ENCODE measurements around the gene WWOX. TPM values are rescaled to one million over a fixed set of nuclear protein-coding genes. Genes with fewer than 3 reads are reported as not detected.

Gene WWOX
- total RNA-seq, 1 donor from 2014 or later: 12.6 TPM

DNA sequence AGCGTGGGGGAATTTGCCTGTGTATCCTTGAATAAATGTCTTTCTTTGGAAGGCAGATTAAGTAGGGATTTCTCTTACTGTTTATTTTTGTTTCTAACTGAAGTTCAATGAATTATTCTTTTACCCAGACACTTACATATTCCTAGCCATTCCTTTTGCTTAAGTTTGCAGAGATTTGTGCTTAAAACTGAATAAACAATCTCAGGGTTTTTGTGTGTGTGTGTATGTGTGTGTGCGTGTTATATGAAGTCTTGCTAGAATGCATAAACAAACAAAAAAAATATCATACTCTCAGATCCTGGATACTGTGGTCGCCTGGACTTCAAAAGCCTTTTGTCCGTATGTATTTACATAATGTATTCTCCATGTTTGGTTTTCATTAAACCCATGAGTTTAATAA, 828.3 kb downstream of the WWOX start:
- DNase-seq (ENCODE audit: low read depth) (no peak), FAIRE-seq (no peak)
- TF ChIP-seq, protein P1, sequence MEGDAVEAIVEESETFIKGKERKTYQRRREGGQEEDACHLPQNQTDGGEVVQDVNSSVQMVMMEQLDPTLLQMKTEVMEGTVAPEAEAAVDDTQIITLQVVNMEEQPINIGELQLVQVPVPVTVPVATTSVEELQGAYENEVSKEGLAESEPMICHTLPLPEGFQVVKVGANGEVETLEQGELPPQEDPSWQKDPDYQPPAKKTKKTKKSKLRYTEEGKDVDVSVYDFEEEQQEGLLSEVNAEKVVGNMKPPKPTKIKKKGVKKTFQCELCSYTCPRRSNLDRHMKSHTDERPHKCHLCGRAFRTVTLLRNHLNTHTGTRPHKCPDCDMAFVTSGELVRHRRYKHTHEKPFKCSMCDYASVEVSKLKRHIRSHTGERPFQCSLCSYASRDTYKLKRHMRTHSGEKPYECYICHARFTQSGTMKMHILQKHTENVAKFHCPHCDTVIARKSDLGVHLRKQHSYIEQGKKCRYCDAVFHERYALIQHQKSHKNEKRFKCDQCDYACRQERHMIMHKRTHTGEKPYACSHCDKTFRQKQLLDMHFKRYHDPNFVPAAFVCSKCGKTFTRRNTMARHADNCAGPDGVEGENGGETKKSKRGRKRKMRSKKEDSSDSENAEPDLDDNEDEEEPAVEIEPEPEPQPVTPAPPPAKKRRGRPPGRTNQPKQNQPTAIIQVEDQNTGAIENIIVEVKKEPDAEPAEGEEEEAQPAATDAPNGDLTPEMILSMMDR (IDR thresholded peaks at IDR 0.05; ENCODE audit: insufficient read depth, low read length, severe bottlenecking): no peak
- H3K27me3 ChIP-seq (ENCODE audit: control insufficient read depth, insufficient read depth, low read length): no peaks in the 10 kb centered on the region
- no peaks in the 10 kb centered on the region for H3K36me3 ChIP-seq (ENCODE audit: control insufficient read depth, insufficient read depth, low read length)
- H3K4me3 ChIP-seq (ENCODE audit: low read depth, low read length): no peak overlapping the region

DNA sequence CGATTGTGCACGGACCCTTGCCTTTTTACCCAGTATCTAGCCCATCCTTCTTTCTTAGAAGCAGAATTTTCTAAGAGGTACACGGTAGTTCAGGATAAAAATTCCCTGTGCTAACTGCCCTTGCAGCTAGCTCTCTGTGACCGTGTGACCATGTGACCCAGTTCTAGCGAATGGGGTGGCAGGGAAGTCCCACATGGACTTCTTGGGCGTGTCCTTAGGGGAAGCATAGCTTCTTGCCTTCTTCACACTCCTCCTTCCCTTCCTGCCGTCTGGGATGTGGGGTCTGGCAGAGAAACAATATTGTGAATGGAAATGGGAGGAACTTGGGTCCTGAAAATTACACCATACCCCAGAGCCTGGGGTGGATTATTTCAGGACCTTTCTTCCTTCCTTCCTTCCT, 830.4 kb downstream of the WWOX start:
- no peaks in the 10 kb centered on the region for H3K36me3 ChIP-seq (ENCODE audit: control insufficient read depth, insufficient read depth, low read length)
- TF ChIP-seq, protein P1 (IDR thresholded peaks at IDR 0.05; ENCODE audit: insufficient read depth, low read length, severe bottlenecking): no peak
- no peak overlapping the region for H3K4me3 ChIP-seq (ENCODE audit: low read depth, low read length)
- H3K27me3 ChIP-seq (ENCODE audit: control insufficient read depth, insufficient read depth, low read length): no peaks in the 10 kb centered on the region
- DNase-seq (ENCODE audit: low read depth): no peak
- no peak for FAIRE-seq

DNA sequence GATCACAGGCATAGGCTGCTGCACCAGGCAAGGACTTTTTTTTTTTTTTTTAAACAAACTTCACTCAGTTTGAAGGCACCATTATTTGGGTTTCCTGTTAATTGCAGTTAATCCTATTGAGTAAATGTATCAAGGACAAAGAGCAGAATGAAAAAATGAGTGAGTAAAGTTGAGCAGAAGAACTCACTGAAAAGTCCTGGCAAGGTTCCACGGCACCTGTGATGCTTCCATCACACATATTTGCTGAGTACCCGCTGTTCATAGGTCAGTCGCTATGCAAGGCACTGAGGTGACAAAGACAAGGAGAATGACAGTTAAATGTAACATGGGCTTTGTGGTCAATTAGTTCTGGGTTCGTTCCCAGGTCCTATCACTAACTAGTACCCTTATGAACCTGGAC, 831.1 kb downstream of the WWOX start:
- no peak for DNase-seq (ENCODE audit: low read depth)
- no peak overlapping the region for H3K4me3 ChIP-seq (ENCODE audit: low read depth, low read length)
- FAIRE-seq: no peak
- TF ChIP-seq, protein P1 (IDR thresholded peaks at IDR 0.05; ENCODE audit: insufficient read depth, low read length, severe bottlenecking): no peak
- no peaks in the 10 kb centered on the region for H3K36me3 ChIP-seq (ENCODE audit: control insufficient read depth, insufficient read depth, low read length)
- no peaks in the 10 kb centered on the region for H3K27me3 ChIP-seq (ENCODE audit: control insufficient read depth, insufficient read depth, low read length)

DNA sequence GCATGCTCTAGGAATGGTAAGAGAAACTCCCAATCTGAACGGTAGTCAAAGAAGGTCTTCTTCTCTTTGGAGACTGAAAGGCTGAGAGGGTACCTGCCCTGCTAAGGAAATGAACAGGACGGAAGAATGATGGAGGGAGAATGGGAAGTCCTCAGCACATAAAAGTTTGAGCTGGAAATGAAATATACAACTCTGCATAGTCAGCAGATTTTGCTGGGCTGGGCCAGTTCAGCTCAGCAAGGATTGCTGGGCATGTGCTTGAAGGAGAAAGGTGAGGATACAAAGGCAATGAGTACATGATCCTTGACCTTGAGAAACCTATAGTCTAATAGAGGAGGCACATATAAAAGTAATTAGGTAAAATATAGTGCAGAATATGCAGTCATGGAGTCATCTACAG, 831.8 kb downstream of the WWOX start:
- DNase-seq (ENCODE audit: low read depth): no peak
- TF ChIP-seq, protein P1 (IDR thresholded peaks at IDR 0.05; ENCODE audit: insufficient read depth, low read length, severe bottlenecking): no peak
- no peak for FAIRE-seq

DNA sequence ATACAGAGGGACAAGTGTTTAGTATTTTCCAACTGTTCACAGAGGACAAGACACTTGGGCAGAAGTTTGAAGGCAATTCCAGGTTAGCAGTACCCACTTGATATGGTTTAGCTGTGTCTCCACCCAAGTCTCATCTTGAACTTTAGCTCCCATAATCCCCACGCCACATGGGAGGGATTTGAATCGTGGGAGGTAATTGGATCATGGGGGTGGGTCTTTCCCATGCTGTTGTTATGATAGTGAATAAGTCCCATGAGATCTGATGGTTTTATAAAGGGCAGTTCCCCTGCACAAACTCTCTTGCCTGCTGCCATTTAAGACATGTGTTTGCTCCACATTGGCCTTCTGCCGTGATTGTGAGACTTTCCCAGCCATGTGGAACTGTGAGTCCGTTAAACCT, 832.2 kb downstream of the WWOX start:
- H3K36me3 ChIP-seq (ENCODE audit: control insufficient read depth, insufficient read depth, low read length): no peaks in the 10 kb centered on the region
- DNase-seq (ENCODE audit: low read depth): no peak
- H3K27me3 ChIP-seq (ENCODE audit: control insufficient read depth, insufficient read depth, low read length): no peaks in the 10 kb centered on the region
- TF ChIP-seq, protein P1 (IDR thresholded peaks at IDR 0.05; ENCODE audit: insufficient read depth, low read length, severe bottlenecking): no peak
- no peak for FAIRE-seq
- no peak overlapping the region for H3K4me3 ChIP-seq (ENCODE audit: low read depth, low read length)

More for the DNA sequence above, 831.8 kb downstream of the WWOX start:
- no peaks in the 10 kb centered on the region for H3K27me3 ChIP-seq (ENCODE audit: control insufficient read depth, insufficient read depth, low read length)
- H3K4me3 ChIP-seq (ENCODE audit: low read depth, low read length): no peak overlapping the region
- H3K36me3 ChIP-seq (ENCODE audit: control insufficient read depth, insufficient read depth, low read length): no peaks in the 10 kb centered on the region

DNA sequence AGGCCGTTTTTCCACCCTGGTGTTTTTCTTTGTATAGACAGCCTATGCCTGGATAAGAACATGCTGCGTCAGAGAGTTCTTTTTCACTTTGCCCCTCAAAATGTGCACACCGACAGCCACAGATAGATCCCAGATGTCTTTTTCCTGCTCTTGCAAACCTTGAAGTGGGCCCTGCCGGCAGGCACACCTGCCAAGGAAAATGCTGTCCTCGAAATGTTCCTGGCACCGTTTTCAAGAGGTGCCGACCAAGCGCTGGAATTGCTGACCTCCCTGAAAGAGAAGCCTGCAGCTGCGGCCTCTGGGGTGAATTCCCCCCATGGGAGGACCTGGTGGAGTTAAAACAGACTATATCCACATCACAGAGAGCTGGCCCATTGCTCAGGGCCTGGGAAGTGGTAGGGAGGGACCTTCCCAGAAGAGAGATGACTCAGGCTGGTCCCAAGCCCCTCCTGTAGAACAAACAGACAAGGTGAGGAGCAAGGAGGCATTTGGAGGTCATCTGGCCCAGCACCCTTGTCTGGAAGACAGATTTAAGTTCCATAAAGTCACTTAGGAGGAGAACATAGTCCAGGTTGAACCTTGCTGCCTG, 833.0 kb downstream of the WWOX start:
- H3K36me3 ChIP-seq (ENCODE audit: control insufficient read depth, insufficient read depth, low read length): no peaks in the 10 kb centered on the region
- FAIRE-seq: no peak

More for the DNA sequence above, 833.0 kb downstream of the WWOX start:
- TF ChIP-seq, protein P1 (IDR thresholded peaks at IDR 0.05; ENCODE audit: insufficient read depth, low read length, severe bottlenecking): no peak
- H3K4me3 ChIP-seq (ENCODE audit: low read depth, low read length): no peak overlapping the region
- no peak for DNase-seq (ENCODE audit: low read depth)
- H3K27me3 ChIP-seq (ENCODE audit: control insufficient read depth, insufficient read depth, low read length): no peaks in the 10 kb centered on the region

Data from bronchial epithelial cell (primary cell).